Skeletal muscle cell (primary cell): ENCODE results near the gene SPA17.

Source experiments
- DNase-seq: peaks from one replicate; pipeline ENCODE4 v3.0.0-alpha.2; 2010; ENCODE audit warnings: low read depth
- H3K4me3 ChIP-seq: 2 replicates; pipeline ENCODE4 v1.5.1; 2011; ENCODE audit warnings: low read depth, mild to moderate bottlenecking, control low read depth, low read length, moderate library complexity

Gene SPA17

GRCh38 chr11:124658986-124659385, 14.7 kb upstream of the SPA17 start:
- H3K4me3 ChIP-seq, result no peak overlapping the region
- no peak for DNase-seq

DNA sequence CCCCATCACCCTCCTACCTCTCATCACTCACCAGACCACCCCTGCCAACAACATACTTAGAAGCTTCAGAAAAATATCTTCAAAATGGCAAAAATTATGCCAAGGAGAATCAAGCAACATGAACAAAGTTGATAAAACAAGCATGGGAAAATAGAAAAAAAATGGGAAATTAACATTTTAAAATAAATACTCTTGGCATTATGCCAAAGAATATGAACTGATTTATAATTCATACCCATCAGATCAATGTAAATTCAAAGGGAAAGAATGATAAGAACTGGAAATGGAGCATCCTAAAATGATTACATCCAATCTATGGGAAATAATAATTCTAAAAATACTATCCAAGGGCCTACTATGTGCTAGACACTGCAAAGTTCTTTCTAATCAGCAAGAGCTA, 12.2 kb upstream of the SPA17 start:
- H3K4me3 ChIP-seq, result no peak overlapping the region
- DNase-seq, result no peak

DNA sequence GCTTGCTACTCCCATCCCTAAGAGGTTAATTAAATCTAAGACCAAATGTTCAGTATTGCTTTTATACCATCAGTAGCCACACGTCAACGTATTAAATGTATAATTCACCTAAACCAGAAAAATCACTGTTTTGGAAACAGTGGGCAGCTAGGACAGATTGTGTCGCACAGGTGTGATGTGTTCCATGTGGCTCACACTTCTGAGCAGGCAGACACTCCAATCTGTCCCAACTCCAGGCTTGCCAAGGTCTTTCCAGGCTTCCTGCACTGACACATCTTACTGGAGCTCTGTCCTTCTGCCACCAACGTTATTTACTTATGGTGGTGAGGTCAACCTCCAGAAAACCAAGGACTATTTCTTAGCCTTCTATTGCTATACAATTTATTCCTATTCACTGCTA, 11.6 kb upstream of the SPA17 start:
- H3K4me3 ChIP-seq, result no peak overlapping the region
- DNase-seq, result no peak

DNA sequence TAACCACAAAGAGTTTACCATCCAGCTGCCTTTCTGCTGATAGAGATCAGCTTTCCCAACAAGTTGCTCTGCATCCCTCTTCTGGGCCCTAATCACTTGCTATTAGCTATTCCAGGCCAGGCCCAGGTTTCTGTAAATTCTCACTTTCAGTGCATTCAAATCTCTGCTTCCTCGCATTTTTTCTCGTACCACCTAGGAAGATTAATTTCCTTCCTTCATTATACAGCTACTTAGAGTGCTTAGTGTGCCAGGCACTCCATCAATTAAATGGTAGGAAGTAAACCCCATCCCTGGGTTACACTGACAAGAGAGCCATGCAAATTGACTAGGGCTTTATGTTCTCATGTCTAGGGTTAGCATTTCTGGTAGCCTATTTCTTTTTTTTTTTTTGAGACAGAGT, 9.8 kb upstream of the SPA17 start:
- DNase-seq, result no peak
- no peak overlapping the region for H3K4me3 ChIP-seq

- DNase-seq, result no peak
- no peak overlapping the region for H3K4me3 ChIP-seq
Observed at GRCh38 chr11:124667601-124668000, 6.1 kb upstream of the SPA17 start.

DNA sequence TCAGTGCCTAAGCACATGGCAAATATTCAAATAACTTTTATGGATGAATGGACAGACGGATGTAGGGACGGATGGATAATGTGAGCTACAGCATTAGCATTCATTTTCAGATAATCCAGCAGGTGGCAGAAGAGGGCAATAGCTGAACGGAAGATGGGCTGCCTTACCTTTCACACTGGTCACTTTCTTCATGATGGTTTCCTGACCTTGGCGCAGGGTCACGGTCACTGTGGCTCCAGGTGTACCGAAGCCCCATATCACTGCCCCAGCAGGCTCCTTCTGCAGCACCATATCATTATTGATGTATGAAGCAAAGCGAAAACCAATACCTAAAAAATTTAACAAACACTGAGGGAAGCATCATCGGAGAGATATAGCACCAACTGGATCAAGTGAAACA, 4.5 kb upstream of the SPA17 start:
- H3K4me3 ChIP-seq, result no peak overlapping the region
- no peak for DNase-seq

GRCh38 chr11:124670732-124671131, 3.0 kb upstream of the SPA17 start:
- no peak for DNase-seq
- H3K4me3 ChIP-seq, result no peak overlapping the region

DNA sequence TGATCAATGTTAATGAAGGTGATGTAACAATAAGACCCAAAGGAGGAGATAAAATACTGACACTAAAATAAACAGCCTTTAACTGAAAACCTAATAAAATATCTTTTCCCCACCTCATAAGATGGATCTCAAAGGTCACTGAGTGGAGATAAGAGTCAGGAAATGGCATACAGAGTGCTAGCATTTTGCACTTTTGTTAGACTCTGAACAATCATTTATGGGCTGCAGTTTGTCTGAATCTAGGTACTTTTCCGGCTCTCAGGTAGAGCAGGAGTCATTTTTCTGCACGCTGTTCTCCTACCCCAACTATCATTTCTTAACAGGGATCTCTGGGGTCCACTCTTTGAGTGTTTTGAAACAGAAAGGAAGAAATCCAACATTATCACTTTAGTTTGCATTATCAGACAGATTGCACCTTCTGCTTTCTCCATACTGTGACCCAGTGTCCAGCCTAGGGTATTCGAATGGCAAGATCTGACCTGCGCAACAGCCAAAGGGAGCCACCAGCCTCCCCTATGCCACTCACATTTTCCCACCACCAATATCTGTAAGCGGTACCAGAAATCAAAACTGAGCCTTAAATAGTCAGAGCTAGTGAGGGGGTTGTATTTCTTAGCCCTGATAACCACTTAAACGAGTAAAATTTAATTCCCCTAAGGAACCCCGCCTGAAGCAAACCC, 1.0 kb upstream of the SPA17 start:
- peak overlapping the region; percentile 75 for H3K4me3 ChIP-seq
- DNase-seq, result no peak

- H3K4me3 ChIP-seq, result peak overlapping the region; percentile 75
- DNase-seq, result no peak
Observed at GRCh38 chr11:124674168-124674517, 439 bp downstream of the SPA17 start.

DNA sequence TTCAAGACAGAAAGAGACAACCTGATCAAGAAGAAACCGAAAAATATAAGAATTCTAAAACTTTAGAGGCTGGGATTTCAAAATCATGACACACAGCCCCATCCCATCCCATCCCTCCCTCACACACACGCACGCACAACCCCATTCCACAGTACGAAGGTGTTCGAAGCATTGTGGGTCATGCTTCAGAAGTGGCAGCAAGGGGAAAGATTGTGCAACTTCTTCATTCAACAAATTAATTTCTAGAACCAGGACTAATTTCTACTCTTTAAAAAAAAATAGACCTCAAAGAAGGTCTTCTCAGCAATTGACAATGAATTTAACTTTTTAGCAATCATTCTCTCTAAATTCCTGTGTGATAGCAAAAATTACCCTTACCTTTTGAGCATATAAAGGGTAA, 867 bp downstream of the SPA17 start:
- DNase-seq, result no peak
- peak overlapping the region; percentile 75 for H3K4me3 ChIP-seq

DNA sequence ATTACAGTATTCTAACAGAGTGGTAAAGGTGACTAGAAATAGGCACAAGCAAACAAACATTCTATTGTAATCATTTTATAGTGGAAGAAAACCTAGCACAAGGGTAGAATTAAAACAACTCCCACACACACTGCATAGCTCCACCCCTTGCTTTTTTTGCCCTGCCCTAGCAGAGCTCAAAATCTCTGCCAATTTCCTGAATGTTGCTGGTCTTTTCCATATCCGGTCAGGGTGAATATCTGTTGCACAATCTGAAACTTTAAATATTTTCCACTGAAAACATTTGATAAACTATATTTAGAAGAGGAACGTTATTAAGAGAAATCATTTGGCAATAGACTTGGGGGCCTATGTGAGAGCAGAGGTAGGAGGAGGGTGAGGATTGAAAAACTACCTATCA, 2.7 kb downstream of the SPA17 start:
- H3K4me3 ChIP-seq, result no peak overlapping the region
- DNase-seq, result no peak

GRCh38 chr11:124678416-124678815, 4.7 kb downstream of the SPA17 start:
- H3K4me3 ChIP-seq, result no peak overlapping the region
- DNase-seq, result no peak

- no peak overlapping the region for H3K4me3 ChIP-seq
- no peak for DNase-seq
Observed at GRCh38 chr11:124681421-124681820, 7.7 kb downstream of the SPA17 start.

GRCh38 chr11:124682443-124682842, 8.7 kb downstream of the SPA17 start:
- no peak overlapping the region for H3K4me3 ChIP-seq
- DNase-seq, result no peak

DNA sequence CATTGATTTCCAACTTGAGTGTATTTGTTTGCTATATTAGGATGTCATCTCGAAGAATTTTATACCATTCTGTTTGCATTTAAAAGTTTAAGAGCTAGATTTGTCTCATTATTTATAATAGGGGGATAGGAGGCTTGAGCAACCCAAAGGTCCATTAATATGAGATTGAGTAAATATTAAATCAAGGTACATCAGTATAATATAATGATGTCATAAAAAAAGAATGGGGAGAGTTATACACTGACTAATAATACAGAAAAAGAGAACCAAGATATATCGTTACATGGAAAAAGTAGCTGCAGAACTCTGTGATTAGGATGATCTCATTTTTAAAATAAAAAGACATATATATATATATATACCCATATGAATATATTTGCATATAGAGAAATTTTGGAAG, 19.4 kb downstream of the SPA17 start:
- H3K4me3 ChIP-seq, result no peak overlapping the region
- DNase-seq, result no peak

DNA sequence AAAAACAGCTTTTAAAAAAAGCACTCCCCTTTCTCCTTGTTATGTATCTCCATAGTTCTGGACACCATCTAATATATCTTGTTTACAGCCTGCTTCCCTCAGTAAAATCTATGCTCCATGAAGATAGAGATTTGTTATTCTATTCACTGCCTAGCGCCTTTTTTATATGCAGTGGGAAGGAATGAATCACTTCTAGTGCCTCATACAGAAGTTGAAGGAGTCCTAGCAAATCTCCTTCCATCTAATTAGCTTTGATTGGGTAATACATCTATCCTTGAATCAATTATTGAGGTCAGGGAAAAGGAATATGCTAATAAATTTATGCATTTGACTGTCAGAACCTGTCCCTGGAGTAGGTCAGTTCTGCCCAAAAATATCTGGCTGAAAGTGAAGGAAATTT, 25.8 kb downstream of the SPA17 start:
- no peak overlapping the region for H3K4me3 ChIP-seq
- no peak for DNase-seq

DNA sequence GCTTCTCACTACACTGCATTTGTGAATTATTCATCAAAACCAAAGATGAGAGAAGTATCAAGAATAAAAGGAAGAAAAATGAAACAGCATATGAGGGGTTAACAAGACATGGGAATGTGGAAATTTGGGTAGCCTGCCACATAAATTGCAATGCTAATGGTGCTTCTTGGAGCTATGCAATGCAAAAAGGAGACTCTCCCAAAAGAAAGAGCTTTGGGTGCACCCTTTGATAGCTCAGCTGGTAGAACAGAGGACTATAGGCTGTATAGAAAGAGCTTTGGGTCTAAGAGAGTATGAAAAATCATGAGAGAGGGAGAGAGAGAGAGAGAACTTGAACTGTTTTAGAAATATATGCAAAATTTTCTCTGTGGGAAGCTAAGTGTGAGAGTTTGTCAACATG, 26.3 kb downstream of the SPA17 start:
- no peak for DNase-seq

DNA sequence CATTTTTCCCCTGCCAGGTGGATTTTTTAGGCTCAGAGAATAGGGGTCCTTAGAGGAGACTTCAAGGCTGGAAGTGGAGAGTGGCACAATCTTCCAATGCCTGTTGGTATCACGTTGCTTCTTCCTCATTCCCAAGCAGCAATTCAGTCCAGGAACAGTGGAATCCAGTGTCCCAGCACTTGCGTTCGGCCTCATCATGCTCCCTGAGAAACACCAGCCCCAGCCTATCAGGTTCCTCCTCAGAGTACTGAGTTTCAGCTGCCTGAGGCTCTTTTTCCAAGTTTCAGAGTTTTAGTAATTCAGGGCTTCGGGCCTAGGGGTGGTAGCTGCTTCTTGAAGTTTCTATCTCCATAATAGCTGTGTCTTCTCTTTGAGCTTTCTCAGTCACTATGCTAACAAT, 34.1 kb downstream of the SPA17 start:
- DNase-seq, result no peak
- H3K4me3 ChIP-seq, result no peak overlapping the region

More for the DNA sequence above, 26.3 kb downstream of the SPA17 start:
- H3K4me3 ChIP-seq, result no peak overlapping the region

GRCh38 chr11:124712392-124712791, 38.7 kb downstream of the SPA17 start:
- no peak for DNase-seq
- no peak overlapping the region for H3K4me3 ChIP-seq

- H3K4me3 ChIP-seq, result no peak overlapping the region
- no peak for DNase-seq
Observed at GRCh38 chr11:124716591-124716990, 42.9 kb downstream of the SPA17 start.

DNA sequence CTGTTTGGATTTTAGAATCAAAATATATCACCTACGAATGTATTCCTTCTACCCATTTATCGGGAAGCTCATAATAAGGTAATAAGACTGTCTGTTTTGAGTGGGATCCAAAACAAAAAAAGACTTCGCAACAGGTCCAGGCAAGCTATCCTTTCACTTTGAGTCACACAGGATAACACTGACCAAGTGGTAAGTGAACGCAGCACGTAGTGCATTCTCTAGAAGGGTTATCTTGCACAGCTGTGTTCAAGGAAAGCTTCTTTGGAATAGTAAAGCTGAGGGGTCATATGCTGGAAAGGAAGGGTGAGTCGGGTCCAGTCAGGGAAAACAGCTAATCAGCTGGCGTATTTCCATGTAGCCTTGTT, 43.7 kb downstream of the SPA17 start:
- no peak for DNase-seq
- peak overlapping the region; percentile 44 for H3K4me3 ChIP-seq
